Kidney glomerular epithelial cell (primary cell): ENCODE data around the gene GLP2R.

Experiments used
- DNase-seq: peaks from one replicate; lab custom pipeline; 2025; lab: John Stamatoyannopoulos, UW

Gene GLP2R

DNA sequence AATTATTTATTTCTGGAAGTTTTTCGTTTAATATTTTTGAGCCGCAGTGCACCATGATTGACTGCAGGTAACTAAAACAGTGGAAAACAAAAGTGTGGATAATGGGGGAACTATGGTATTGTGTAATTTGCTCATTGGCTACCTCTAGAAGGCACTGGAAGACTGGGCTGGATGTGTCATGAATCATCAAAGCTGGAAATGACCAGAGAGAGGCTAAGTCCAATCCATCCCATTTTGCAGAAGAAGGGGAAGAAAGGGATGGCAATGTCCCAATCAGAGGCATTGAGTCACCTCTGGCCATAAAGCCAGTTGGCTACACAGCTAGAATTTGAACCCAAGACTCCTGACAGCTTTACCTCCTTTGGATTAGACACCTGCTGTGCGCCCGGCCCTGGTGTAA, 29.3 kb downstream of the GLP2R start:
- DNase-seq, result no peak

DNA sequence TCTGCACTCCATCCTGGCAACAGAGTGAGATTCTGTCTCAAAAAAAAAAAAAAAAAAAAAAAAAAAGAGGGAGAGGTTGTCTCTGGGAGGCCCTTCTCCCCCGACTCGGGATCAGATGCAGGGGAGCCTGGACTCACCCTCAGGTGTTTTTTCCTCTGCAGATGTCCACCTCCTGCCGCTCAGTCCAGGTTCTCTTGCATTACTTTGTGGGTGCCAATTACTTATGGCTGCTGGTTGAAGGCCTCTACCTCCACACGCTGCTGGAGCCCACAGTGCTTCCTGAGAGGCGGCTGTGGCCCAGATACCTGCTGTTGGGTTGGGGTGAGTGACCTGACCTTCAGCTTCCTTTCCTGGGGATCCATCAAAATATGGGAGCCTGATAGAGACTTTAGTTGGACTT, 34.1 kb downstream of the GLP2R start:
- DNase-seq, result no peak

GRCh38 chr17:9860851-9861250, 35.1 kb downstream of the GLP2R start:
- DNase-seq, result no peak

- DNase-seq, result no peak
Observed at GRCh38 chr17:9862220-9862619, 36.5 kb downstream of the GLP2R start.

- no peak for DNase-seq
Observed at GRCh38 chr17:9862949-9863348, 37.2 kb downstream of the GLP2R start.

DNA sequence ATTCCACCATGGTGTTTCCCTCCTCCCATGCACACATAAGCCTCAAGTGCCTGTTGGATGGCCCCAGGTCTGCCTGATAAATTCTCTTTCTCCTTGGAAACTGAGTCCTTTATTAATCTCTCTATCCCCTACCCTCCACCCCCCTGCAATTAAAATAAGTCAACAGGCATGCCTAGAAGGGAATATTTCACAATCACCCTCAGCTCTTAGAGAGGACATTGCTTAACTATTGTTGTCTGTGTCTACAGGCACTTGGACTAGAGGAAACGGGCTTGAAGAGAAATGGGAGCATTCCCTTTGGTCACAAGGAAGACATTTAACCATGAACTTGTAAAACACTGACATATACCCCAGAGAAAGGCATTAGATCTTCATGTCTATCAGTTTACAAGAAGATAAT, 39.9 kb downstream of the GLP2R start:
- DNase-seq, result no peak

- DNase-seq, result no peak
Observed at GRCh38 chr17:9868552-9868951, 42.8 kb downstream of the GLP2R start.

DNA sequence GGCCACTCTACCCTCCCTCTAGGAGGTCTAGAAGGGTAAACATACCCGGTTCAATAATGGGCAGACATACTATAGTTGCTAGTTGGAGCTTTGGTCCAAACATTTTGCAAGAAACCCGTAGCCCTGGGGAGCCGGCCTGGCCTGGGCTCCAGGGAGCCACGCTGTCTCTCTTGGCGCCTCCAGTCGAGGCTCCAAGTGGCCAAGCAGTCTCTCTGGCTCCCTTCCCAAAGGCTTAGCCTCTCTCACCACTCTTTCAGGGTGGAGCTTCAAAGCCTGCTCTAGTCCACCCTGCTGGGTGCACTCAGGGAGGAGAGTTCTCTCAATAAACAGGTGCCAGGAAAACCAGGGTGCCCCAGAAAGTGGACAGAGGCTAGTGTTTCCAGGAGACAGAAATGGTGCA, 47.1 kb downstream of the GLP2R start:
- no peak for DNase-seq

DNA sequence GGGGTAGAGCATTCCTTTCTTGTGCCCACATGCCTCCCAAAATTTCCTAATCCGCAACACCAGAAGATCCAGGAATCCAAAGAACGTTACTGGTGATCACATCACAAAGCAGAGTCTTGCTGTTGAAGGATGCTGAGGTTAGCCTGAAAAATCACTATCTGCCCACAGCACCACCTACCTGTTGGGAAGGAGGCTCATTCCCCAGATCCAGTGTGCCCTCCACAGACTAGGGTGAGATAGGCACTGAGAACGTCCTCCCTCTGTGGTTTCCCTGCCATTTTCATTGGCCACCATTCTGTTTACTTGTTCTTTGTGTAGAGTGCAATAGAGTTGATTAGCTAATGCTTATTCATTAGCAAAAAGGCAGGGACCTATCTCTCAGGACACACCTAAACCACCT, 49.0 kb downstream of the GLP2R start:
- no peak for DNase-seq

DNA sequence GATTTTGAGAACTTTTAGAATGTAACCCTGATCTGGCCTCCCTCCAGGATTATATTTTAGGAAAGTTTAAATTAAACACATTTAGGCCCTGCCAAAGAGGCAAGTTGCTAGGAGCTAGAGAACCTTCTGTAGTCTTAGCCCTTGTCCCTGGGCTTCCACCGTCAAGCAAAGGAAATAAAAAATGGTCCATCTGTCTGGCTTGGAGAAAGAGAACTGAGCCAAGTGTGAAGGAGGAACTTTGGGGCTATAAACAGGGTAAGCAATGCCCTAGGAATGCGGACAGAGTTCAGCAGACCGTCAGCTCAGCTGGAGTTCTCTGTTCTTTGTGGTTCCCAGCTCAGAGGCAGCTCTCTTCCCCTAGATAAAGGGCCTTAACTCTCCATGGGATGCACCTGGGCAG, 49.7 kb downstream of the GLP2R start:
- no peak for DNase-seq

GRCh38 chr17:9878356-9878755, 52.6 kb downstream of the GLP2R start:
- DNase-seq, result no peak

DNA sequence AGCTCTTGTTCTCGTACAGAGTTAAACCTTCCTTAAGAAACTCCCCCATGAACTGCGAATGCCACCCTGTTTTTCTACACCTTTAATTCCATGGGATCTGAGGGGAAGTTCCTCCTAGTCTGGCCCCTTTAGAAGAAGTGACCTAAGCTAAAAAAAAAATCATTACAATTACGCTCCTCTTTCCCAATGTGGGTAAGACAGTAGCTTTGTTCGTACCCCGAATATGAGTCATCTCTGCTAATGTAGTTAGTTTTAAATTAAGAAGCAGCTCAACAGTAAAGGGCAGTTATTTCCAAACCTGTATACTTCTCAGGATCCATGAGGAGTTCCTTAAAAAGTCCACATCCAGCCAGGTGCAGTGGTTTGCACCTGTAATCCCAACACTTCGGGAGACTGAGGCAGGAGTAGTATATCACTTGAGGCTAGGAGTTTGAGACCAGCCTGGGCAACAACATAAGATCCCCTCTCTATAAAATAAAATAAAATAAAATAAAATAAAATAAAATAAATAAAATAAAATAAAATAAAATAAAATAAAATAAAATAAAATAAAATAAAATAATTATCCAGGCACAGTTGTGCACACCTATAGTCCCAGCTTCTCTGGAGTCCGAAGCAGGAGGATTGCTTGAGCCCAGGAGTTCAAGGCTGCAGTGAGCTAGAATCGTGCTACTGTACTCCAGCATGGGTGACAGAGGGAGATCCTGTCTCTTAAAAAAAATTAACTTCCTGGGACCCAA, 53.2 kb downstream of the GLP2R start:
- no peak for DNase-seq

GRCh38 chr17:9880582-9880999, 54.9 kb downstream of the GLP2R start:
- DNase-seq, result peak; percentile 39

GRCh38 chr17:9883451-9883850, 57.7 kb downstream of the GLP2R start:
- no peak for DNase-seq

DNA sequence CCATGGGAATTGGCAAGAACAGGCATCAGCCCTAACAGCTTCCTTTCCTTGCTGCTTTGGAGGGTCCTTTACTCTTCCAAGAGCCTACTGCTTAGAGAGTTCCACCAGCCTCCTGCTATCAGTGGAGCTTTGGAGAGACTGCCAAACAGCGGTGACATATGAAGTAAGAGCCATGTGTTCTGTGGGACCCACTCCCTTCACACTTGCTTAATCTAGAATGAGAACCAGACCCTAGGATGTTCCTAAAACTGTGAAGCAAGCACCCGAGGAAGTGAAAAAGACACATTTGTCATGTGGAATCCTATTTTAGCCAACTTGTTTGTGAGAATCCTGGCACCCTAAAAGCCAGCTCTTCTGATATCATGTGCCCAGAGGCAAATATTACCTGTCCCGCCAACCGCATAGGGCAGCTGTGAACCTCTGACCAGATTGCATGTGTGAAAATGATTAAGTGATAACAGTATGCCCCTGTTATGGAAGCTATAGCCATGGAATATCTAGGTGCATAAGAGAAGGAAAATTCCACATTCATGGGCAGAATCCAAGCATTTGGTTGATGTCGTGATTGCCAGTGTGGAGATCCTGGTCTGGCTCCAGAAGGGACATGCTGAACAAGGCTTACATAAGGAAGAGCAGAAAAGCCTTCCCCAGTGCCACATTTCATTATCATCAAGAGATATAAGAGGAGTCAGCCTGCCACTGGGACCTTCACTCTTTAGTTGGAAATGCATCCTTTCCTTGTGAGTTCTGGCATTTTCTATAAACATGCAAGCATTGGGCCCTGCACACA, 60.6 kb downstream of the GLP2R start:
- no peak for DNase-seq

GRCh38 chr17:9887508-9887907, 61.8 kb downstream of the GLP2R start:
- no peak for DNase-seq

GRCh38 chr17:9890124-9890523, 64.4 kb downstream of the GLP2R start:
- no peak for DNase-seq

GRCh38 chr17:9893411-9894012, 67.8 kb downstream of the GLP2R start:
- no peak for DNase-seq

- no peak for DNase-seq
Observed at GRCh38 chr17:9894231-9894630, 68.5 kb downstream of the GLP2R start.

DNA sequence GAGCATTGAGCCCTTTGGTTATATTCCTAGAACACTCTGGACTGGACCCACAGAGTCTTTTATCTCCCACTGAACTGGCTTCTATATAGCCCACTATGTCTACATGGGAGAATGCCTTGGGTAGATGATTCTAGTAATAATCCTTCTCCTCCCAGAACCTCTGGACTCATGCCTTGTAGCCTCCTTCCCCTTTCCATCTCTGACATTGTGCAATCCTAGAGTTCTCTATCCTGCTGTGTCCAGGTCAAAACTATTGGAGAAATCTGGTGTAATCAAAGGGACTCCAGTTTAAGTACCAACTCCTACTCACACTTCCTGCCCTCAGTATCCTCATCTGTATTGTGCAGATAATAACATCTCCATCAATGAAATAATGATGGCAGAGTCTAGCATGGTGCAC, 70.2 kb downstream of the GLP2R start:
- DNase-seq, result no peak

DNA sequence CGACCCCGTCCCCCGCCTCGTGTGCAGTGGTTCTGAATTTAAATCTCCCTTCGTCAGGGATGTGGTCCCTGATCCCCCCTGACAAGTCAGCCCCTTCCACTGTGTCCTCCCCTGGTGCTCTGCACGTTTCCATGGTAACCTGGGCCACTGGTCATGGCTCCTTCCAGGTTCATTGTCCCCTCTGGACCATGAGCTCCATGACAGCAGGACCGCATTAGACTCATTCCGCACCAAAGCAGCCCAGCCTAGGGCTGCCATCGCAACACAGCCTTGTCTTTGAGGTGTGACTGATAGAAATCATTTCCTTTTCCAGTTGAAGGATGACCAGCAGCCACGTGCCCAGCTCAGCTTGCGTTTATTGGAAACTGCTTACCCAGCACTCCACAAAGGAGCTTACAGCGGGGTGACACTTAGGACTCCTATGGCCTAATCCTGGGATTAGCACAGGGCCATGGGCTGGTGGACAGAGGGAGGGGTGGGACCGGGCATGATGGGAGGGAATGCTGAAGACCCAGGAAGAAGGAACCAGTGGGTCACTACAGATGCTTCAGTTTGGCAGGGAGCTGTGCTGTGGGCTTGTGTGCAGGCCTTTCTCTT, 71.7 kb downstream of the GLP2R start:
- no peak for DNase-seq

DNA sequence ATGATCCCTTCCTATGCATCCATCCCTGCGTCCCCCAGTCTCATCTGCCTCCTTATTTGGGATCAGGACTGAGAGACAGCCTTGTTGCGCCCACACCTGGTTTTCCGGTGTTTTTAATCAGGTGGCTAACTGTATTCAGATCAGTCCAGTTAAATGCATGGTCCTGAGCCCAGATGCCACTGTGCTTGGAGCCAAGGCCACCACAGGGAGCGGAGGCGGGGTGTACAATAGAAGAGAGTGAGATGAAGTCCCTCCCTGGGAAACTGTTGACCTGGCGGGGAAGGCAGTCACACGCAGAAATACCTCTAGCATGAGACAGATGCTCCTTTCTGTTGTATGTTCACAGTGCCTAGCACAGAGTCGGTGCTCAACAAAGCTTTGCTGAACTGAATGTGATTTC, 73.1 kb downstream of the GLP2R start:
- no peak for DNase-seq
